ENCODE data around the gene CNTN4. TPM values are rescaled to one million over a fixed set of nuclear protein-coding genes. Genes with fewer than 3 reads are reported as not detected.

The CNTN4 gene
- total and polyA plus RNA-seq, 2 donors (not counting 3 experiments of a cell fraction or from before 2014, with no cell fraction given) = not detected

GRCh38 chr3:2540115-2540514, 441.4 kb downstream of the CNTN4 start:
- ChIA-PET POLR2A (no interaction called here), CTCF (no interaction called here)
- Histone ChIP-seq H3K4me2 (ENCODE audit: insufficient read depth, low read length) (no peak overlapping the region), H3K9ac (replicated peaks; ENCODE audit: extremely low read depth, insufficient read depth, low read length) (no peak overlapping the region), H3K9me1 (replicated peaks; ENCODE audit: control insufficient read depth, extremely low read depth, insufficient read depth, low read length) (no peaks in the 10 kb centered on the region), H3K27me3 (ENCODE audit: control insufficient read depth in 2 of 2, insufficient read depth in 2 of 2, low read length in 2 of 2) (no peaks in the 10 kb centered on the region), H3K36me3 (ENCODE audit: control insufficient read depth in 2 of 2, extremely low read depth in 1 of 2, insufficient read depth in 2 of 2, low read length in 2 of 2) (no peaks in the 10 kb centered on the region), H3K79me2 (ENCODE audit: control insufficient read depth, insufficient read depth, low read length) (no peaks in the 10 kb centered on the region), H3K4me3 (replicated peaks in 1 of 3; ENCODE audit: insufficient read depth in 1 of 3, low read depth in 1 of 3, low read length in 3 of 3) (no peak overlapping the region), H3K9me3 (replicated peaks; ENCODE audit: control insufficient read depth, insufficient read depth, low read length) (peaks cover 3% of the 10 kb centered on the region), H3K4me1 (ENCODE audit: control insufficient read depth, extremely low read depth, insufficient read depth, low read length) (no peaks in the 10 kb centered on the region), H2AFZ (ENCODE audit: low read depth, low read length) (no peak overlapping the region), H3K27ac (ENCODE audit: insufficient read depth, low read depth, low read length) (no peak overlapping the region), H4K20me1 (replicated peaks; ENCODE audit: control insufficient read depth, extremely low read depth, insufficient read depth, low read length) (no peaks in the 10 kb centered on the region)
- TF ChIP-seq MYC (IDR thresholded peaks at IDR 0.05; ENCODE audit: low read depth, low read length) (no peak), POLR2A (IDR thresholded peaks at IDR 0.05; ENCODE audit: low read depth, low read length) (no peak), JUN (IDR thresholded peaks at IDR 0.05; ENCODE audit: borderline replicate concordance, insufficient read depth, insufficient read length, low read depth) (no peak), MAX (IDR thresholded peaks at IDR 0.05; ENCODE audit: insufficient read depth, insufficient read length) (no peak), FOS (IDR thresholded peaks at IDR 0.05; ENCODE audit: borderline replicate concordance, insufficient read depth, low read length) (no peak), GATA2 (IDR thresholded peaks at IDR 0.05; ENCODE audit: insufficient read depth, insufficient read length, low read depth, low read length) (no peak), EZH2 (IDR thresholded peaks at IDR 0.05; ENCODE audit: borderline replicate concordance, low read depth, low read length, severe bottlenecking) (no peak), POLR2AphosphoS5 (IDR thresholded peaks at IDR 0.05; ENCODE audit: insufficient read depth, low read depth, low read length) (no peak)
- TF ChIP-seq, protein P1, sequence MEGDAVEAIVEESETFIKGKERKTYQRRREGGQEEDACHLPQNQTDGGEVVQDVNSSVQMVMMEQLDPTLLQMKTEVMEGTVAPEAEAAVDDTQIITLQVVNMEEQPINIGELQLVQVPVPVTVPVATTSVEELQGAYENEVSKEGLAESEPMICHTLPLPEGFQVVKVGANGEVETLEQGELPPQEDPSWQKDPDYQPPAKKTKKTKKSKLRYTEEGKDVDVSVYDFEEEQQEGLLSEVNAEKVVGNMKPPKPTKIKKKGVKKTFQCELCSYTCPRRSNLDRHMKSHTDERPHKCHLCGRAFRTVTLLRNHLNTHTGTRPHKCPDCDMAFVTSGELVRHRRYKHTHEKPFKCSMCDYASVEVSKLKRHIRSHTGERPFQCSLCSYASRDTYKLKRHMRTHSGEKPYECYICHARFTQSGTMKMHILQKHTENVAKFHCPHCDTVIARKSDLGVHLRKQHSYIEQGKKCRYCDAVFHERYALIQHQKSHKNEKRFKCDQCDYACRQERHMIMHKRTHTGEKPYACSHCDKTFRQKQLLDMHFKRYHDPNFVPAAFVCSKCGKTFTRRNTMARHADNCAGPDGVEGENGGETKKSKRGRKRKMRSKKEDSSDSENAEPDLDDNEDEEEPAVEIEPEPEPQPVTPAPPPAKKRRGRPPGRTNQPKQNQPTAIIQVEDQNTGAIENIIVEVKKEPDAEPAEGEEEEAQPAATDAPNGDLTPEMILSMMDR (IDR thresholded peaks at IDR 0.05; ENCODE audit: extremely low read depth in 1 of 2, insufficient read depth in 1 of 2, low read depth in 1 of 2, low read length in 2 of 2) = no peak
- no TSS peak for BruUV-seq (replicated peaks)
- DNase-seq (ENCODE audit: low read depth, low spot score) = no peak
- intact Hi-C loops (cut with micrococcal nuclease) (no loop called here), dilution Hi-C loops (cut with MboI; ENCODE audit: extremely low pct_ligation_motif_present, low sequenced_read_pairs) (no loop called here)
- FAIRE-seq = no peak

Data from endothelial cell of umbilical vein (primary cell).